IgD-negative memory B cell (primary cell): Measurements from ENCODE around the gene OGA. TPM values are rescaled to one million over a fixed set of nuclear protein-coding genes. Genes with fewer than 3 reads are reported as not detected.

ENCODE experiments used
- H3K27ac Mint-ChIP-seq, 3 donors: one replicate each; pipeline ENCODE4 v1.8.0; 2020 to 2022; ENCODE audit warnings: mild to moderate bottlenecking in 3 of 3, mixed read lengths in 3 of 3, moderate library complexity in 1 of 3
- H3K27me3 Mint-ChIP-seq: one replicate; pipeline ENCODE4 v1.8.0; 2021; ENCODE audit warnings: mixed read lengths
- H3K36me3 Mint-ChIP-seq: one replicate; pipeline ENCODE4 v1.8.0; 2020; ENCODE audit warnings: mild to moderate bottlenecking, mixed read lengths
- H3K4me1 Mint-ChIP-seq, 3 donors: one replicate each; pipeline ENCODE4 v1.8.0; 2020 to 2022; ENCODE audit warnings: mixed read lengths in 3 of 3, mild to moderate bottlenecking in 1 of 3
- H3K4me3 Mint-ChIP-seq, 4 donors: one replicate each; pipeline ENCODE4 v1.8.0; 2020 to 2022; ENCODE audit warnings: mild to moderate bottlenecking in 4 of 4, mixed read lengths in 4 of 4, moderate library complexity in 3 of 4
- H3K9me3 Mint-ChIP-seq, 3 donors: one replicate each; pipeline ENCODE4 v1.8.0; 2020 to 2021; ENCODE audit warnings: mixed read lengths in 3 of 3, mild to moderate bottlenecking in 1 of 3
- polyA plus RNA-seq: library from polyadenylated mRNA; unstranded; fragments of 300-500 nt; fragmentation: Illumina TruSeq; gene quantifications from one replicate; pipeline ENCODE4 v1.2.3, GENCODE V29; 2021

The OGA gene
- polyA plus RNA-seq, 1 donor from 2014 or later, result 47.8 TPM

- H3K27me3 Mint-ChIP-seq, result peaks cover 22% of the 10 kb centered on the region
- no peaks in the 10 kb centered on the region for H3K36me3 Mint-ChIP-seq
- H3K9me3 Mint-ChIP-seq, result no peaks in the 10 kb centered on the region
- no peak overlapping the region for H3K27ac Mint-ChIP-seq
- no peak overlapping the region for H3K4me3 Mint-ChIP-seq
- H3K4me1 Mint-ChIP-seq, result peaks cover 1 to 4% (median 2%) of the 10 kb centered on the region in 3 donors
These were observed 49.5 kb downstream of the OGA start for GRCh38 chr10:101768791-101769170.

- Mint-ChIP-seq H3K27me3 (peaks cover 17% of the 10 kb centered on the region), H3K4me1 (peaks cover 0 to 1% (median 0%) of the 10 kb centered on the region in 3 donors), H3K27ac (peak overlapping the region in 1 of 3 donors; percentile 31), H3K9me3 (no peaks in the 10 kb centered on the region), H3K36me3 (no peaks in the 10 kb centered on the region), H3K4me3 (peak overlapping the region in 1 of 4 donors; percentile 22)
These were observed 50.1 kb downstream of the OGA start for GRCh38 chr10:101767966-101768790.

GRCh38 chr10:101767600-101767945, 50.7 kb downstream of the OGA start:
- H3K27me3 Mint-ChIP-seq, result peaks cover 15% of the 10 kb centered on the region
- no peak overlapping the region for H3K4me3 Mint-ChIP-seq
- no peak overlapping the region for H3K27ac Mint-ChIP-seq
- H3K4me1 Mint-ChIP-seq, result peaks cover 0 to 1% (median 0%) of the 10 kb centered on the region in 3 donors
- no peaks in the 10 kb centered on the region for H3K9me3 Mint-ChIP-seq
- no peaks in the 10 kb centered on the region for H3K36me3 Mint-ChIP-seq

GRCh38 chr10:101766753-101767599, 51.3 kb downstream of the OGA start:
- no peaks in the 10 kb centered on the region for H3K36me3 Mint-ChIP-seq
- peaks cover 13% of the 10 kb centered on the region for H3K27me3 Mint-ChIP-seq

GRCh38 chr10:101766306-101766705, 51.9 kb downstream of the OGA start:
- no peaks in the 10 kb centered on the region for H3K36me3 Mint-ChIP-seq
- H3K4me3 Mint-ChIP-seq, result no peak overlapping the region
- H3K27ac Mint-ChIP-seq, result no peak overlapping the region
- peaks cover 10% of the 10 kb centered on the region for H3K27me3 Mint-ChIP-seq
- H3K4me1 Mint-ChIP-seq, result peaks cover 0 to 1% (median 0%) of the 10 kb centered on the region in 3 donors
- no peaks in the 10 kb centered on the region for H3K9me3 Mint-ChIP-seq

More at GRCh38 chr10:101766753-101767599, 51.3 kb downstream of the OGA start:
- H3K4me3 Mint-ChIP-seq, result no peak overlapping the region
- H3K4me1 Mint-ChIP-seq, result peaks cover 0 to 1% (median 0%) of the 10 kb centered on the region in 3 donors
- H3K9me3 Mint-ChIP-seq, result no peaks in the 10 kb centered on the region
- H3K27ac Mint-ChIP-seq, result no peak overlapping the region

GRCh38 chr10:101763141-101763846, 55.0 kb downstream of the OGA start:
- peaks cover 3% of the 10 kb centered on the region for H3K36me3 Mint-ChIP-seq
- H3K27me3 Mint-ChIP-seq, result peaks cover 8% of the 10 kb centered on the region
- H3K4me3 Mint-ChIP-seq, result no peak overlapping the region
- H3K27ac Mint-ChIP-seq, result no peak overlapping the region
- peaks cover 0 to 1% (median 0%) of the 10 kb centered on the region in 3 donors for H3K4me1 Mint-ChIP-seq
- no peaks in the 10 kb centered on the region for H3K9me3 Mint-ChIP-seq

- Mint-ChIP-seq H3K9me3 (no peaks in the 10 kb centered on the region), H3K4me1 (peaks cover 0 to 1% (median 0%) of the 10 kb centered on the region in 3 donors), H3K4me3 (no peak overlapping the region), H3K27ac (no peak overlapping the region), H3K36me3 (peaks cover 3% of the 10 kb centered on the region), H3K27me3 (peaks cover 8% of the 10 kb centered on the region)
These were observed 55.5 kb downstream of the OGA start for GRCh38 chr10:101762736-101763135.

- Mint-ChIP-seq H3K36me3 (peaks cover 3% of the 10 kb centered on the region), H3K4me1 (peaks cover 0 to 1% (median 0%) of the 10 kb centered on the region in 3 donors), H3K9me3 (no peaks in the 10 kb centered on the region), H3K4me3 (no peak overlapping the region), H3K27me3 (peaks cover 5% of the 10 kb centered on the region), H3K27ac (no peak overlapping the region)
These were observed 57.0 kb downstream of the OGA start for GRCh38 chr10:101761226-101761625.

GRCh38 chr10:101760510-101760909, 57.7 kb downstream of the OGA start:
- no peaks in the 10 kb centered on the region for H3K4me1 Mint-ChIP-seq

GRCh38 chr10:101759309-101760247, 58.7 kb downstream of the OGA start:
- H3K4me3 Mint-ChIP-seq, result no peak overlapping the region

More at GRCh38 chr10:101760510-101760909, 57.7 kb downstream of the OGA start:
- H3K27me3 Mint-ChIP-seq, result peaks cover 4% of the 10 kb centered on the region
- H3K9me3 Mint-ChIP-seq, result no peaks in the 10 kb centered on the region
- H3K36me3 Mint-ChIP-seq, result peaks cover 3% of the 10 kb centered on the region
- no peak overlapping the region for H3K4me3 Mint-ChIP-seq
- no peak overlapping the region for H3K27ac Mint-ChIP-seq

GRCh38 chr10:101758858-101759257, 59.4 kb downstream of the OGA start:
- Mint-ChIP-seq H3K27ac (no peak overlapping the region), H3K9me3 (no peaks in the 10 kb centered on the region), H3K4me3 (no peak overlapping the region), H3K36me3 (peaks cover 3% of the 10 kb centered on the region), H3K27me3 (peaks cover 8% of the 10 kb centered on the region), H3K4me1 (no peaks in the 10 kb centered on the region)

More at GRCh38 chr10:101759309-101760247, 58.7 kb downstream of the OGA start:
- H3K36me3 Mint-ChIP-seq, result peaks cover 3% of the 10 kb centered on the region
- H3K27me3 Mint-ChIP-seq, result peaks cover 9% of the 10 kb centered on the region
- H3K9me3 Mint-ChIP-seq, result no peaks in the 10 kb centered on the region
- no peak overlapping the region for H3K27ac Mint-ChIP-seq
- no peaks in the 10 kb centered on the region for H3K4me1 Mint-ChIP-seq

- H3K27ac Mint-ChIP-seq, result no peak overlapping the region
- H3K9me3 Mint-ChIP-seq, result no peaks in the 10 kb centered on the region
- H3K27me3 Mint-ChIP-seq, result peaks cover 11% of the 10 kb centered on the region
- H3K4me1 Mint-ChIP-seq, result no peaks in the 10 kb centered on the region
- H3K4me3 Mint-ChIP-seq, result no peak overlapping the region
- no peaks in the 10 kb centered on the region for H3K36me3 Mint-ChIP-seq
These were observed 66.0 kb downstream of the OGA start for GRCh38 chr10:101752241-101752640.

- Mint-ChIP-seq H3K9me3 (no peaks in the 10 kb centered on the region), H3K4me3 (no peak overlapping the region), H3K36me3 (no peaks in the 10 kb centered on the region), H3K27me3 (peaks cover 10% of the 10 kb centered on the region), H3K4me1 (no peaks in the 10 kb centered on the region), H3K27ac (no peak overlapping the region)
These were observed 68.9 kb downstream of the OGA start for GRCh38 chr10:101749047-101750016.
